Subcutaneous adipose tissue (tissue), 4 donors: Measurements from ENCODE around the gene LPCAT2. TPM values are rescaled to one million over a fixed set of nuclear protein-coding genes. Genes with fewer than 3 reads are reported as not detected.

Source experiments
- total RNA-seq, 4 donors: library from RNA; depleted of rRNA; stranded (reverse); fragments of >200 nt; gene quantifications; one replicate each; pipeline ENCODE4 v1.1.0, GENCODE V29; 2016
- TF ChIP-seq, protein P1 (sequence below): fragments of 450-650 bp; IDR thresholded peaks from one replicate; pipeline ENCODE4 v1.5.1; 2016; ENCODE audit warnings: low read depth, mild to moderate bottlenecking, control low read depth, antibody characterized with exemption, moderate library complexity

The LPCAT2 gene
- total RNA-seq, 4 donors from 2014 or later: 14.1 to 37.1 (median 18.5) TPM

DNA sequence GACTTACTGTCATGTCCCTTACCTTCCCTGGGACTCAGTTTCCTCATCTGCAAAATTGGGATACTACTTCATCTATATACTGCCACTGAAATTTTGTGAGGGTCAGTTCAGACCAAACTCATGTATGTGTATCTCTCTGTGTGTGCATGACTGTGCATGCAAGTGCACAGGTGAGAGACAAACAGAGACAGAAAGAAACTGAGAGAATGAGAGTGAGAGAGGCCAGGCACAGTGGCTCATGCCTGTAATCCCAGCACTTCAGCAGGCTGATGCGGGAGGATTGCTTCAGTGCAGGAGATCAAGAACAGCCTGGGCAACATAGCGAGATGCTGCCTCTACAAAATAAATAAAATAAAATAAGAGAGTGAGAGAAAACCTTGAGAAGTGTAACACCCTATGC, 114.8 kb downstream of the LPCAT2 start:
- TF ChIP-seq, protein P1, sequence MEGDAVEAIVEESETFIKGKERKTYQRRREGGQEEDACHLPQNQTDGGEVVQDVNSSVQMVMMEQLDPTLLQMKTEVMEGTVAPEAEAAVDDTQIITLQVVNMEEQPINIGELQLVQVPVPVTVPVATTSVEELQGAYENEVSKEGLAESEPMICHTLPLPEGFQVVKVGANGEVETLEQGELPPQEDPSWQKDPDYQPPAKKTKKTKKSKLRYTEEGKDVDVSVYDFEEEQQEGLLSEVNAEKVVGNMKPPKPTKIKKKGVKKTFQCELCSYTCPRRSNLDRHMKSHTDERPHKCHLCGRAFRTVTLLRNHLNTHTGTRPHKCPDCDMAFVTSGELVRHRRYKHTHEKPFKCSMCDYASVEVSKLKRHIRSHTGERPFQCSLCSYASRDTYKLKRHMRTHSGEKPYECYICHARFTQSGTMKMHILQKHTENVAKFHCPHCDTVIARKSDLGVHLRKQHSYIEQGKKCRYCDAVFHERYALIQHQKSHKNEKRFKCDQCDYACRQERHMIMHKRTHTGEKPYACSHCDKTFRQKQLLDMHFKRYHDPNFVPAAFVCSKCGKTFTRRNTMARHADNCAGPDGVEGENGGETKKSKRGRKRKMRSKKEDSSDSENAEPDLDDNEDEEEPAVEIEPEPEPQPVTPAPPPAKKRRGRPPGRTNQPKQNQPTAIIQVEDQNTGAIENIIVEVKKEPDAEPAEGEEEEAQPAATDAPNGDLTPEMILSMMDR: no peak

GRCh38 chr16:55624696-55625095, 115.8 kb downstream of the LPCAT2 start:
- TF ChIP-seq, protein P1: no peak

DNA sequence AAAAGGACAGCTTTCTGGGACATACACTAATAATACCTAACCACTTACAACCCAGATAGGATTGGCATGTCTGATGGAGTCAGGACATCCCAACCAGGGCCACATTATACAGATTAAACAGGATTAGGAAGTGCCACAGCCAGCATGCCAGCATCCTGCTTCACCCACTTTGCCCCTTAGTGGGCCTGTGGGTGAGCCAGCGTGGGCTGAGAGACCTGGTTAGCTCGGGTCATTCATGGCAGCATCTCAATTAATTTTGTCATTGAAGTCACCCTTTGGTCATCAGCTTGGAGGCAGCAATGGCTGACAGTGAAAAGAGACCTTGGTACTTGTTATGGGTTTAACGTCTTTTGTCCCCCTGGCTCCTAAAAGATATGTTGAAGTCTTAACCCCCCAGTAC, 117.0 kb downstream of the LPCAT2 start:
- TF ChIP-seq, protein P1: no peak

DNA sequence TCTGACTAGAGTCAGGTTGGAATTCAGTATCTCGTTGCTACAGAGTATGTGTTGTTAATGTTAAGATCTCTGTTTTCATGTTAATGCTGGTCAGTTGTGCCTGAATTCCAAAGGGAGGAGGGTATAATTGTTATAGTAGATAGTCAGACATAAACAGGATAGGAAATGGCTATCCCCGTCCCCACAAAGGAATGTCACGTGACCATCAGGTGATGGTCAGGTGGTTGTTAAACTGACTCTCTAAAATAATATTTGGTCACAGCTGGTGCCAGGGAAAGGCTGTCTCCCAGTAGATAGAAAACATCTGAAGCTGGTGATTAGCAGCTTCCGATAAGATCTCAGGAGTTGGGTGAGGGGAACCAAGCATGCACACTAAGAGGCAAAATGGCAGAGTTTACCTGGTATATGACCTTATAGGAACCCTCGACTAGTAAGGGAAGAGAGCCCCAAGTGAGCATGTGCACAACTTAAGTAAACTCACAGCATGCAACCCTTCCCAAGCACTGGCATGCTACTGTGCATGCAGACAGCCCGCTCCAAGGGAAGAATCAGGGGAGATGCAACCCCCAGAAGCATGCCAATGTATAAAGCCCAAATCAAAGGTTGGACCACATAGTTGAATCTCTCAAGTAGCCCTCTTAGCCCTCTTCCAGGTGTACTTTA, 119.6 kb downstream of the LPCAT2 start:
- TF ChIP-seq, protein P1: no peak

DNA sequence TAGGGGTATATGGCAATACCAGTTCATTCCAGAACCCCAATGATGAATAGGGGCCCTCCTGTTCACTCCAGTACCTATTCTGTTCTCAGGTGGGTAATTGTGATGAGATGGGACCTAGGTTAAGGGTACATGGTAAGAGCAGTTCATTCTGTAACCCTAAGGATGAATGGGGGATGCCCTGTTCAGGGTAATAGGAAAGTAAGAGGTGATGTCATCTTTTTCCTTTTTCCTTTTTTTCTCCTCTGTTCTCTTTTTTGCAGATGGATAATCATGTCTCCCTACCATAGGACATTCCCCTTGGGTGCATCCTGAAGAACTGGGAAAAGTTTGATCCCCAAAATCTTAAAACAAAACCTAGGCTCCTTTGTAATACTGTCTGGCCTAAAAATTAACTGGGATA, 121.9 kb downstream of the LPCAT2 start:
- TF ChIP-seq, protein P1: no peak

GRCh38 chr16:55632259-55632658, 123.4 kb downstream of the LPCAT2 start:
- TF ChIP-seq, protein P1: no peak

DNA sequence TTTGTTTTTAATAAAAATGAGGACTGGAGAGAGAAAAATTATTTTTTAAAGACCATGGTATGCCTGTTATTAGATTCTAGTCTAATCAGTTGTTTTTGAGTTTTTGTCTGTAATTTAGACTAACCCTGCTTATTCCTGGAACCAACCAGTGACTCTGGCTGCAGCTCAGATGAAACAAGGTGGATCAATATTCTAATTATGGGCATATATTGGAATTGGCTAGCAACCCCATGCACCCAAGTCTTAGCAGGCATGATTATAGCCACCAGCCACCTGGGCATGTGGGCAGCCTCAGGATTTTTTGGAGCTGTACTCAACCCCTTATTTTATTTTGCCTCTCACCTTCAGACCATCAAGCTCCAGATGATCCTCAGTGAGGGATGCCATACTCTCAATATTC, 125.3 kb downstream of the LPCAT2 start:
- TF ChIP-seq, protein P1: no peak

Other genes starting within 250 kb of the LPCAT2 start
- gene IRX6, start 184.9 kb upstream of the LPCAT2 start, total RNA-seq: 10 to 100 TPM in 2 of 4 donors, 1 to 10 TPM in 2; 5.2 to 15.2 (median 11.1) TPM
- gene MMP2, start 29.9 kb upstream of the LPCAT2 start, total RNA-seq: 100 to 1,000 TPM; 277 to 874 (median 585) TPM
- gene CAPNS2, start 57.6 kb downstream of the LPCAT2 start, total RNA-seq: 1 to 10 TPM in 2 of 4 donors, not detected in 2; 2.3 to 3.2 TPM
- 1 to 10 TPM in 2 of 4 donors, under 1 TPM in 1, not detected in 1; 0.65 to 1.7 (median 1.3) TPM for gene SLC6A2, start 146.9 kb downstream of the LPCAT2 start, total RNA-seq